HG03442 (cell line): ENCODE measurements around the gene PPP6R1.
A peak's percentile ranks its signal among the peaks of the same experiment; 100 is the strongest.

Experiments
- ATAC-seq: cut with Tn5 transposase; IDR thresholded peaks from one replicate; pipeline ENCODE4 v1.9.1; 2021; ENCODE audit warnings: mild to moderate bottlenecking, moderate library complexity; ENCODE audit not compliant: unreplicated experiment

The PPP6R1 gene

DNA sequence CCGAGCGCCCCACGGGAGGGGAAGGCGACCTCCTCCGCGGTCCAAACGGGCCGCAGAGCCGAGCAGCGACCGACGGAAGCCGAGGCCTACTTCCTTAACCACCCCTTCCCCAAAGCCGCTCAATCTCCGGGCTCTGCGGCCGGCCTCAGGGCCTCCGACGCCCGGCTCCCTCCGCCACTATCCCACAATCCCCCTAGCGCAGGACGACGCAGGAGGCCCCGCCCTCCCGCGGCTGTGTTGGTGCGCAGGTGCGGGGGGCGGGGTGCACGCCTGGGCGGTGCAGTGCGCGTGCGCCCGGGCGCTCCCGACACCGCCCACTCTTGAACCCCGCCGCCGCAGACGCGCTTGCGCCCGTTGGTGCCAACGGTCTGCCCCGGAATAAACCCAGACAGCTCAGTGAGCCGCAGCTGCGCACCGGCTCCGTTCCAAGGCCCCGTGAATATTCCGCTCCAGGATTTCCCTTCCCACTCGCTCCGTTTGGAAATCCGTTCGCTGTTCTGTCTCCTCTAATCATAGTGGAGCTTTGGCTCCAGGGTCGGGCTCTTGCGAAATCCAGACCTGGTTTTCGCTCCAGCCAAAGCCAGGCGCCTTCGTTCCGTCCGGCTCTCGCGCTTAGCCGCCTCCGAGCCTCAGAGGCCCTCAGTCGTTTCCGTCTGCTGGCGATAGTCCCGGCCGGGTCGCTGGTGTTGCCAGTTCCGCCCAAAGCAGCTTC, at the start of gene PPP6R1:
Gene PPP6R1 (minus strand): TSS at position 190 of the 712 bp plus-strand sequence. CDS start 11,914 bp downstream, outside the sequence.
- ATAC-seq = peak; percentile 71

- ATAC-seq = no peak
Observed at GRCh38 chr19:55308281-55308680, 49.5 kb upstream of the PPP6R1 start.

DNA sequence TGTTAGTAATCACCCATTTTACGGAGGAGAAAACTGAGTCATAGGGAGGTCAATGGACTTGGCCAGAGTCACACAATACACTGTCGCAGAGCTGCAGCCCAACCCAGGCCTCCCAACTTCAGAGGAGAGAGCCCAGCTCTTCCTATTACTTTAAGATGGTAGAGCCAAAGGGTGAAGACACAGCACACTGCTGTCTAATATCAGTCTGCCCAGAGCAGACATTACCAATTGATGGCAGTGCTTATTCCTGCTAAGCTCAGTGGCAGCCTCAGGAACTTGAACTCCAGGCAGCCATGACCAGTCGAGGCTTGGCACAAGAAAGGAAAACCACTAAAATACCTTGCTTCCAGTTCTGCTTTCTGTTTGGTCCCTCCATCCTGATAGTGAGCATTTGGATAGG, 47.9 kb upstream of the PPP6R1 start:
- ATAC-seq = no peak

GRCh38 chr19:55305983-55306562, 47.3 kb upstream of the PPP6R1 start:
- ATAC-seq = no peak

- ATAC-seq = no peak
Observed at GRCh38 chr19:55305491-55305890, 46.7 kb upstream of the PPP6R1 start.

DNA sequence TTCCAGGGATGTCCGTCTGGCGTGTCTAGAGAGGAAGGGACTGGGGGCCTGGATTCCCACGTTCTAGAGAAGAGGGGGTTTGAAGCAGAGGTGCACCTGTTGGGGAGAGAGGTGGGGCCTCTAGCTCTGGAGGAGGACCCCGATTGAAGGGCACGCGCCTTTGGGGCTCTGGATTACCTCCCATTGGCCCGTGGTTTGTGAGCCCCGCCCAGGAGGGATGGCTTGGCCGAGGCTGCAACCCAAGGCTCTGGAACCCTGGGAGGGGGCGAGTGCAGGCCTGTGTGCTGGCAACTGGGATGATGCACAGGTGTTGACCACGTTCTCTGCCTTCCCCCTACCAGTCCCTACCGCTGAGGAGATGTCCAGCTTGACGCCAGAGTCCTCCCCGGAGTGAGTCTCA, 46.2 kb upstream of the PPP6R1 start:
- ATAC-seq = no peak

DNA sequence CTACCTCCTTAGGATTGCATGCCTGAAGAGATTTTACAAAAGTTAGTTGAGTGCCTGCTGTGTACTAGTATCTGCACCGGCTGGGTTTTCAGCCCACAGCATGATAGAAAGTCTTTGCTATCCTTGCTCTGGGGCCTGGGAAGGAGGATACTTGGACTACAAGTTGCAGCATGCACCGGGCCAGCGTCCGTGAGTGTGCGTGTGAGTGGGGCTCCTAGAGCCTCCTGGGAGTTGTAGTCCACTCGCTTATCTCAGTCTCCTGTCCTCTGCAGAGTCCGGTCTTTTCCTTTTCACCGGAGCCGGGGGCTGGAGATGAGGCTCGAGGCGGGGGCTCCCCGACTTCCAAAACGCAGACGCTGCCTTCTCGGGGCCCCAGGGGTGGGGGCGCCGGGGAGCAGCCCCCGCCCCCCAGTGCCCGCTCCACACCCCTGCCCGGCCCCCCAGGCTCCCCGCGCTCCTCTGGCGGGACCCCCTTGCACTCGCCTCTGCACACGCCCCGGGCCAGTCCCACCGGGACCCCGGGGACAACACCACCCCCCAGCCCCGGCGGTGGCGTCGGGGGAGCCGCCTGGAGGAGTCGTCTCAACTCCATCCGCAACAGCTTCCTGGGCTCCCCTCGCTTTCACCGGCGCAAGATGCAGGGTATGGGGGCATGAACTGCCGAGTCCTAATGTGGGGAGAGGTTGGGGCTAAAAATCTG, 45.6 kb upstream of the PPP6R1 start:
- no peak for ATAC-seq

GRCh38 chr19:55303477-55303876, 44.7 kb upstream of the PPP6R1 start:
- ATAC-seq = no peak

DNA sequence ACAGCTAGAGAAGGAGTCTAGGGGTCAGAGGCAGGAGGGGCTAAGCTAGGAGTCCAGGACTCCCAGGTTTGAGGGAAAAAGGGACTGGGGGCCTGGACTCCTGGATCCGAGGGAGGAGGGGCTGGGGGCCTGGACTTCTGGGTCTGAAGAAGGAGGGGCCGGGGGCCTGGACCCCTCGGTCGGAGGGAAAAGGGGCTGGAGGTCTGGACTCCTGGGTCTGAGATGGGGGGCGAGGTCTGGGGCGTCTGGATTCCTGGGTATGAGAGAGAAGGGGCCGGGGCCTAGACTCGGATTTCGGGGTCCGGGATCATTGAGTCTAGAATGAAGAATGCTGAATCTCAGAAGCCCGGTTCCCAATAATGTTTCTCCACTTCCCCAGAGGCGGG, 43.5 kb upstream of the PPP6R1 start:
- ATAC-seq = no peak

DNA sequence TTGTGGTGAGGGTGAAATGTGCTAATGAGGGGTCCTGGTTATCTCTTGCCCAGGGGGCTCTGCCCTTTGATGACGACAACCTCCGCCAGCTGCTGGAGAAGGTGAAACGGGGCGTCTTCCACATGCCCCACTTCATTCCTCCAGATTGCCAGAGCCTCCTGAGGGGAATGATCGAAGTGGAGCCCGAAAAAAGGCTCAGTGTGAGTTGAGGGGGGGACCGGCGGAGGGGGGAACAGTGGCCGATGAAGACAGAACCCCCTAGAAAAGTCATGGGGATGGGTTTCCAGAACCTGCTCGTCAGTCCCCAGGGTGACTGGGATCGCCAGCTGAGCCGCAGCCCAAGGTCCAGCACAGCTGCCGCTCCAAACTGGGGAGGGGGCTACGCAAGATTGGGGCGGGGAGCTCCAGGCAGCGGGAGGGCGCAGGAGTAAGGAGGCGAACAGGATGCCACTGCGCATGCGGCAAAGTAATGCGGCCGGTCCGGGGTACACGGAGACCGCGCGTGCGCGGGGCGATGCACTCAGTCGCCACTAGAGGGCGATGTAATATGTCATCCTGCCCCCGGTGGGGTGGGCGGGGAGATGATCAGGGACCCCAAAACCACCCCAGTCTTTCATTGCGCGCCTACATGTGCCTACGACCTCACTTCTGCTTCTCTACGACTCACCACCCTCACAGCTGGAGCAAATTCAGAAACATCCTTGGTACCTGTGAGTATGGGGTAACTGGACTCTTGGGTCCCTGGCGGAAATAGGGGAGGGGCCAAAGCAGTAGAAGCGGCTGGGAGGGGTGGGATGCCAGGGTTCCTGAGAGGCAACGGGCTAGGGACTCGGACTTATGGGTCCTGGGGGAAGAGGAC, 42.9 kb upstream of the PPP6R1 start:
- peak; percentile 84 for ATAC-seq

DNA sequence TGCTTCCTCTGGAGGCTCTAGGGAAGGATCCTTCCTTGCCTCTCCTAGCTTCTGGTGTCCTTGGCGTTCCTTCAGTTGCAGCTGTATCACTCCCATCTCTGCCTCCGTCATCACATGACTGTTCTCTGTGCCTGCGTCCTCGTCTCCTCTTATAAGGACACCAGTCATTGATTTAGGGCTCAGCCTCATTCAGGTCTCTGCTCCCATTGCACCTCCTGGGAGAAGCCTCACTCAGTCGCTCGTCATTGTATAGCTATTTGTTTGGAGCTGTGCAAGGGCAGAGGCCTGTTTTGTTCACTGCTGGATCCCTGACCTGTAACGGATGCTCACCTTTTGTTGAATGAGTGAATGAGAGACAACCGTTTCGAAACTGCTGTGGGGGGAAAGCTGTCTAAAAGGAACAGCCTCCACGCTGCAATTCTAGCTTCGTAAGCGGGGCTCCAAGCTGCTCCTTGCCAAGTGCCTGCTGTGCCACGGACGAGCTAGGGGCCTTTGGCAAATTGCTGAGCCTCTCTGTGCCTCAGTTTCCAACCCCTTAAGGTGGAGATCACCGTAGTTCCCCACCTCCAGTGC, 42.2 kb upstream of the PPP6R1 start:
- no peak for ATAC-seq

DNA sequence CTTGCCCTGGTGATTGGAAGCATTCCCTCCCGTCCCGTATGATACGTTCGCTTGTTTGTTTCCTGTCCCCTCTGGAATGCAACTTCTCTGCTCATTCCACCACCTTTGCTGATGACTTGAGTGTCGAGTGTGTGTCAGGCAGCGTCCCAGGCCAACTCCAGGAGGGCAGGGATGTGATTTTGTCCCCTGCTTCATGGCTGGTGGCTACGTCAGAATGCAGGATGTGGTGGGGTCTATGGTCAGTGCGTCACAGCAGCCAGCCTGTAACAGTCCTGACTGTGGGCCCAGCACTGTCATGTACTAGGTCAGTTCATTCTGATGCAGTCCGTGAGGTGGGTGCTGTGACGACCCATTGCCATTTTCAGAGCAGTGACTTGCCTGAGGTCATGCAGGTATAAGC, 41.2 kb upstream of the PPP6R1 start:
- no peak for ATAC-seq

GRCh38 chr19:55297267-55297666, 38.5 kb upstream of the PPP6R1 start:
- no peak for ATAC-seq

DNA sequence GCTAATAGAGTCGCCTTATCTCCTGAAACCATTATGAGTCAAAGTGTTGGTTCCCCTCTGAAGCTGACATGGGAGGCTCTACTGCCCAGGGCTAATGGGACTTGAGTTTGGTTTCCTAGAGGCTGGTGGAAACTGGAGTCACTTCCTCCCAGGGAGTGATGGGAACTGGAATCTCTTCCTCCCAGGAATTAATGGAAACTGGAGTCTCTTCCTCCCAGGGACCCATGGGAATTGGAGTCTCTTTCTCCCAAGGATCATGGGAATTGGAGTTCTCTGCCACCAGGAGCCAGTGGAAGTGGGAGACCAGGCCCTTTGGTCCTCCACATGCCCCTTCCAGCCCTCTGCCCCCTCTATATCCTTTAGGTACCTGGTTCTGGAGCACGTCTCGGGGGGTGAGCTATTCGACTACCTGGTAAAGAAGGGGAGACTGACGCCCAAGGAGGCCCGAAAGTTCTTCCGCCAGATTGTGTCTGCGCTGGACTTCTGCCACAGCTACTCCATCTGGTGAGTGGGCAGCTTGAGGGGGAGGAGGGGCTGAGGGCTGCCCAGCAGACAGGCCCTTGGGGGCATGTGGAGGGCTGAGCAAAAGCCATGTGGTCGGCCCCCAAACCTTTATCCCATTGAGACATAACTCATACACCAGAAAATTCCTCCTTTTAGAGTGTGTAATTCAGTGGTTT, 30.4 kb upstream of the PPP6R1 start:
- ATAC-seq = no peak

DNA sequence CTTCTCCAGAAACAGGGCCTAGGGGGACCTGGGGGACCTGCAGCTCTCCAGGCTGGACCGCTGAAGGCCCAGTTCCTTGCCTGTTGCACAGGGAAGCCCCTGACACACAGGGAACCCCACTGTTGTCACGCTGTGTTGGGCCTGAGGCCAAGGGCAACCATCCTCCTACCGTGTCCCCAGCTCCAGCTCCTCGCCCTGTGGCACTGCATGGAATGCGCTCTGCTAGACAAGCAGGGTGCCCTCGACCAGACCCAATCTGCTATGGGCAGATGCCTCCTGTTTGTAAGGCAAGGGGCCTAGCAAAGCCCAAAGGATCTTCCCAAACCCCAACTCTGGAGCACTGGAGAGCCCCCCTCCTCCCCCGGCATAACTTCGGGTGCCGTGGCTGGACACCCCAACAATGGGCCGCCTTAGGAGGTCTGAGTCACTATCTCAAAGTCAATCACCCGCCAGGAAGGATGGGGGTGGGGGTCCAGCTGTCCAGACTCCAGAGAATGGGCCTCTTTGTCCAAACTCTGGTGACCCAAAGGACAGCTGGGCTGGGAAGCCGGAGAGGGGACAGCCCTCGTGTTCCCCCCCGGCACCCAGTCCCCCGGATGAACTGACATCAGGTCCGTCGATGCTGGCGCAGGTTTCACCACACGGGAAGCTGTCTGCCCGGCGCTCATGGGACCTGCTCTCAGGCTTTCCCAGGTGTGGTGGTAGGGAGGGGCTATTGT, 28.7 kb upstream of the PPP6R1 start:
- no peak for ATAC-seq

GRCh38 chr19:55285229-55285890, 26.5 kb upstream of the PPP6R1 start:
- no peak for ATAC-seq

GRCh38 chr19:55284405-55285058, 25.7 kb upstream of the PPP6R1 start:
- no peak for ATAC-seq

GRCh38 chr19:55283548-55284377, 24.9 kb upstream of the PPP6R1 start, which contains the start of gene BRSK1:
TSS of gene BRSK1 (plus strand) at chr19:55283997. CDS start at chr19:55284443, 446 bp downstream.
- no peak for ATAC-seq
